GM19395 (cell line): ENCODE data around the gene ARID1B.

Source experiments
- ATAC-seq: cut with Tn5 transposase; IDR thresholded peaks from one replicate; pipeline ENCODE4 v1.9.1; 2021; ENCODE audit warnings: mild to moderate bottlenecking, moderate library complexity; ENCODE audit not compliant: unreplicated experiment

The ARID1B gene

GRCh38 chr6:157194643-157195042 lies 417.5 kb downstream of the ARID1B start:
- ATAC-seq = no peak

- ATAC-seq = no peak
Measured at GRCh38 chr6:157196391-157196790, 419.2 kb downstream of the ARID1B start.

GRCh38 chr6:157198425-157199279 lies 421.5 kb downstream of the ARID1B start:
- ATAC-seq = no peak

GRCh38 chr6:157200117-157200516 lies 422.9 kb downstream of the ARID1B start:
- no peak for ATAC-seq

GRCh38 chr6:157200611-157201010 lies 423.4 kb downstream of the ARID1B start:
- ATAC-seq = no peak

GRCh38 chr6:157201083-157201482 lies 423.9 kb downstream of the ARID1B start:
- ATAC-seq = no peak

- peak; percentile 99 for ATAC-seq
Measured at GRCh38 chr6:157203312-157203744, 426.1 kb downstream of the ARID1B start.

- ATAC-seq = peak; percentile 40
Measured at GRCh38 chr6:157203764-157204163, 426.6 kb downstream of the ARID1B start.

GRCh38 chr6:157205473-157206358 lies 428.5 kb downstream of the ARID1B start:
- ATAC-seq = no peak

- no peak for ATAC-seq
Measured at GRCh38 chr6:157206359-157206815, 429.2 kb downstream of the ARID1B start.

GRCh38 chr6:157207521-157208076 lies 430.4 kb downstream of the ARID1B start:
- ATAC-seq = no peak

GRCh38 chr6:157209865-157210530 lies 432.8 kb downstream of the ARID1B start:
- no peak for ATAC-seq

GRCh38 chr6:157210954-157211353 lies 433.8 kb downstream of the ARID1B start:
- ATAC-seq = no peak

- ATAC-seq = no peak
Measured at GRCh38 chr6:157211603-157212455, 434.7 kb downstream of the ARID1B start.

- no peak for ATAC-seq
Measured at GRCh38 chr6:157213426-157213825, 436.2 kb downstream of the ARID1B start.

- no peak for ATAC-seq
Measured at GRCh38 chr6:157213907-157214565, 436.9 kb downstream of the ARID1B start.

- no peak for ATAC-seq
Measured at GRCh38 chr6:157215717-157216116, 438.5 kb downstream of the ARID1B start.

- ATAC-seq = no peak
Measured at GRCh38 chr6:157216570-157216969, 439.4 kb downstream of the ARID1B start.

GRCh38 chr6:157217198-157217893 lies 440.2 kb downstream of the ARID1B start:
- no peak for ATAC-seq
